ENCODE data around the gene UTS2. TPM values are rescaled to one million over a fixed set of nuclear protein-coding genes. Genes with fewer than 3 reads are reported as not detected.

The UTS2 gene
- total and polyA plus RNA-seq, 12 donors: 0.65 to 54.3 (median 6.7) TPM; not detected in 6

- intact Hi-C loops (cut with DNase I): no loop called here
- H3K9me3 ChIP-seq (replicated peaks in 1 of 3): no peaks in the 10 kb centered on the region
- no peak overlapping the region for H3K27ac ChIP-seq
- WGBS, 4 donors: 57 to 77% (median 62%) methylated on average over 16 of the region's 16 CpGs
- no peaks in the 10 kb centered on the region for H3K27me3 ChIP-seq
- no peaks in the 10 kb centered on the region for H3K4me1 ChIP-seq (replicated peaks in 1 of 2)
- DNase-seq: peak; percentile 24 to 67 (median 56)
- no peak overlapping the region for H3K4me3 ChIP-seq
- no peaks in the 10 kb centered on the region for H3K36me3 ChIP-seq (replicated peaks in 1 of 2)
- TF ChIP-seq CTCF (IDR thresholded peaks at IDR 0.05) (no peak), POLR2A (IDR thresholded peaks at IDR 0.05) (no peak)
These were observed 16.5 kb upstream of the UTS2 start for GRCh38 chr1:7869136-7869920.

- no peak overlapping the region for H3K4me3 ChIP-seq
- 57 to 81% (median 68%) methylated on average over 9 to 10 of the region's 10 CpGs for WGBS, 4 donors
- TF ChIP-seq POLR2A (IDR thresholded peaks at IDR 0.05) (no peak), CTCF (IDR thresholded peaks at IDR 0.05) (no peak)
- H3K27me3 ChIP-seq: no peaks in the 10 kb centered on the region
- no peaks in the 10 kb centered on the region for H3K4me1 ChIP-seq (replicated peaks in 1 of 2)
- DNase-seq: peak in 1 of 7 donors; percentile 31
- H3K9me3 ChIP-seq (replicated peaks in 1 of 3): no peaks in the 10 kb centered on the region
- no peaks in the 10 kb centered on the region for H3K36me3 ChIP-seq (replicated peaks in 1 of 2)
- H3K27ac ChIP-seq: no peak overlapping the region
- intact Hi-C loops (cut with DNase I): no loop called here
These were observed 15.4 kb upstream of the UTS2 start for GRCh38 chr1:7868070-7868780.

GRCh38 chr1:7865978-7866377 is 13.1 kb upstream of the UTS2 start:
- H3K4me1 ChIP-seq (replicated peaks in 1 of 2): no peaks in the 10 kb centered on the region
- no peak overlapping the region for H3K4me3 ChIP-seq
- no peak overlapping the region for H3K27ac ChIP-seq
- intact Hi-C loops (cut with DNase I): no loop called here
- no peaks in the 10 kb centered on the region for H3K36me3 ChIP-seq (replicated peaks in 1 of 2)
- peak in 1 of 7 donors; percentile 11 for DNase-seq
- H3K27me3 ChIP-seq: no peaks in the 10 kb centered on the region
- no peak for TF ChIP-seq POLR2A (IDR thresholded peaks at IDR 0.05)
- TF ChIP-seq CTCF (IDR thresholded peaks at IDR 0.05): no peak
- no peaks in the 10 kb centered on the region for H3K9me3 ChIP-seq (replicated peaks in 1 of 3)
- 72 to 91% (median 87%) methylated on average over 10 to 16 of the region's 16 CpGs for WGBS, 4 donors

- no peak overlapping the region for H3K27ac ChIP-seq
- no peaks in the 10 kb centered on the region for H3K36me3 ChIP-seq (replicated peaks in 1 of 2)
- H3K4me1 ChIP-seq (replicated peaks in 1 of 2): no peaks in the 10 kb centered on the region
- WGBS, 4 donors: 64 to 76% (median 67%) methylated on average over 8 to 17 of the region's 17 CpGs
- intact Hi-C loops (cut with DNase I): no loop called here
- no peak for DNase-seq
- H3K4me3 ChIP-seq: no peak overlapping the region
- H3K9me3 ChIP-seq (replicated peaks in 1 of 3): no peaks in the 10 kb centered on the region
- no peaks in the 10 kb centered on the region for H3K27me3 ChIP-seq
- no peak for TF ChIP-seq CTCF (IDR thresholded peaks at IDR 0.05)
- TF ChIP-seq POLR2A (IDR thresholded peaks at IDR 0.05): no peak
These were observed 11.0 kb upstream of the UTS2 start for GRCh38 chr1:7863756-7864328.

Data from adrenal gland (tissue), 12 donors.